Measurements from ENCODE around the gene ELP5. TPM values are rescaled to one million over a fixed set of nuclear protein-coding genes. Genes with fewer than 3 reads are reported as not detected.

ELP5 gene
- total RNA-seq, 1 donor from 2014 or later: 35.0 TPM

DNA sequence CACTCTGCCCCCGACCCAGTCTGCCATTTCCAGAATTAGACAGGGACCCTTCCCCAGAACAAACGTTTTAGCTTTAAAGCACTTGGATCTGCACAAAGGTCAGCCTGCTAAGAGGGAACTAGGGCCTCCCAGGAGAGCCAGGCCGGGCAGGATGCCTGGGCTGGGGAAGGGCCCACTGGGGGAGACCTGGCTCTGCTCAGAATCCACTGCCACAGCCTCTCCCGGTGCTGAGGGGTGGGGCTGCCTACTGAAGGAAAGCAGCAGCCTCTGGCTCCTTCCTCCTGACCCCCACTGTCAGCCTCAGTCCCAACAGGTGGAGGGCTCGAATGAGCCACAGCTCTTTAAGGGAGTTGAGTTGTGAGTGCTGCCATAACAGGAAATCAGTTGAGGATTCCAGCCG lies 40.7 kb downstream of the ELP5 start:
- intact Hi-C loops (cut with DNase I): no loop called here
- no peak for TF ChIP-seq CTCF (IDR thresholded peaks at IDR 0.05)
- no peak for DNase-seq
- Histone ChIP-seq H3K27me3 (peaks cover 41% of the 10 kb centered on the region), H3K4me3 (no peak overlapping the region), H3K36me3 (no peaks in the 10 kb centered on the region), H3K9me3 (no peaks in the 10 kb centered on the region), H3K27ac (no peak overlapping the region), H3K4me1 (peaks cover 20% of the 10 kb centered on the region)
- ATAC-seq: no peak

DNA sequence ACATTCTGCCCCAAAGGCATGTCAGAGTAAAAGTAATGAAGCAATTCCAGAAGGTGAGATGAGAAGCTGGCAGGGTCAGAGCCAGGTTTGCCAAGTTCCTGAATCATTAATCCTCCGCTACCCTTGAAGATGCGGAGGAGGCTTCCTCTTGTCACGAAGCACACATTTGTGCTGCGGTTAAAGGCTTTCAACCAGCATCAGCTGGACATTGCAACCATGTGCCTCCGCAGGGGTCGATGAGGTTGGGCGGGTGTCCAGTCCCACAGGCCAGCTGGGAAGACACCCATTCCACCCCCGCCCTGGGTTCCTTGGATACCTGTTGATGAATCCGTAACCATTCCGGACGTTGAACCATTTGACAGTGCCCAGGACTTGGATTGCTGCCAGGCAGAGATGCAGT lies 41.1 kb downstream of the ELP5 start:
- Histone ChIP-seq H3K27me3 (peaks cover 37% of the 10 kb centered on the region), H3K9me3 (no peaks in the 10 kb centered on the region), H3K4me3 (no peak overlapping the region), H3K36me3 (no peaks in the 10 kb centered on the region), H3K4me1 (peaks cover 20% of the 10 kb centered on the region), H3K27ac (no peak overlapping the region)
- intact Hi-C loops (cut with DNase I): no loop called here
- DNase-seq (no peak), ATAC-seq (no peak)
- TF ChIP-seq CTCF (IDR thresholded peaks at IDR 0.05): no peak

DNA sequence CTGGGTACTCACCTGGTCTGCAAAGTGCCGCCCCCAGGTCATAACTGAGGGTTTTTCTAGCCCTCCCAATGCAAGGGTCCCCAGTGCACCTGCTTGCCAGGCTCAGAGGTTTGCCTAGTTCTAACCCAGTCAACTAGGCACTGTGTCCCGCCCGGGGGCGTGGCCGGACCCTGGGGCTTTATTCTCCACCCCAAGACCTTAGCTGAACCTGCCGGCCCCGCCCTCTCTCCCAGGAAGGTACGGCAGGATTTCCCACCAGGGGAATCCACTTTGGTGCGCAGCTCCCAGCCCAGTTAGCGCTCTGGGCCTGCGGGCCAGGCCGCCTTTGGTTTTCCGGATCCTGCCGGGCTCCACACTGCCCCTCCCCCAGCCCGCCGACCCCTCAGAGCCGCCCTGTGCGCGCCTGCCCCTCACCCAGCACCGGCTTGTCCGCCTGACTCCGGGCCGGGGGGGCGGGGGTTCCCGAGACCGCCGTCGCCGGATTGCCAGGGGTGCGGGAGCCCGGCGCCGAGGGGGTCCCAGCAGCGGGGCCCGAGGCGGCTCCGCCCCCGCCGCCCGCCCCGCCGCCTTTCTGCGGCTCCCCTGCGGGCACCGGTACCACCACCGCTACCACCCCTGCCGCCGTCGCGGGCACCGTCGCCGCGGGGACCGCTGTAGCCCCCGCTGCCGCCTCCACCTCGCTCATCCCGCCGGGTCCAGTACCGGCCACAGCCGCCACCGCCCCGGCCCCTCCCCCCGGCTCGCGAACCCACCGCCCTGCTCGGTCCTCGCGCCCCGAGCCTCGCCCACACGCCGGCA lies 42.0 kb downstream of the ELP5 start:
- H3K4me1 ChIP-seq: peaks cover 20% of the 10 kb centered on the region
- H3K9me3 ChIP-seq: no peaks in the 10 kb centered on the region
- peak overlapping the region; percentile 29 for H3K4me3 ChIP-seq
- H3K27ac ChIP-seq: no peak overlapping the region
- no peak for TF ChIP-seq CTCF (IDR thresholded peaks at IDR 0.05)
- H3K36me3 ChIP-seq: no peaks in the 10 kb centered on the region
- ATAC-seq (peak; percentile 3), DNase-seq (peak; percentile 80)
- intact Hi-C loops (cut with DNase I): no loop called here
- peaks cover 37% of the 10 kb centered on the region for H3K27me3 ChIP-seq

DNA sequence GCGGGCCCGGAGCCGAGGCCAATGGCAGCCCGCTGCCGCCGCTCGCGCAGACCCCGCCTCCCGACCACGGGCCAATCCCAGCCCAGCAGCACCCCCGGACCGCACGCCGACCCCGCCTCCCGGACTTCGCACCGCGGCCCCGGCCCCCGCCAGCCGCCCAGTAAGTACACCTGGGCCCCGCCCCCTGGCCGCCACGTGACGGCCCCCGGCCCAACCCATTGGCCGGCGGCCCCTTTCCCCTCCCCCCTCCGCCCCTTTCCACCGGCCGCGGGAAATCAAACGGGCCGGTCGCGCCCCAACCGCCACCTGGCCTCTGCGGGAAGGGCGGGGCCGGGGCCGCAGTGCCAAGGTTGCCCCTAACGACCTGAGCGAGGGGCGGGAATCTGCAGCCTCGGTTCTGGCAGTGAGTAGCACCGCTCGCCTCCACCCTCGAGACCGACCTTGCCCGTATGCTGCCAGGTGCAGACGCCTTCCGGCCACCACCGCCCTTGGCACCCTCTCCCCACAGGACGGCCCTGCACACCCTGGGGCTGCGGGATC lies 42.7 kb downstream of the ELP5 start, which contains the start of gene YBX2:
TSS of gene YBX2 (minus strand) at position 26 of the 540 bp plus-strand sequence. CDS start 139 bp downstream, outside the sequence.
- H3K27me3 ChIP-seq: peaks cover 37% of the 10 kb centered on the region
- intact Hi-C loops (cut with DNase I): no loop called here
- peaks cover 20% of the 10 kb centered on the region for H3K4me1 ChIP-seq
- no peaks in the 10 kb centered on the region for H3K36me3 ChIP-seq
- DNase-seq (peak; percentile 80), ATAC-seq (peak; percentile 59)
- H3K9me3 ChIP-seq: no peaks in the 10 kb centered on the region
- H3K27ac ChIP-seq: no peak within 1 kb of the TSS
- H3K4me3 ChIP-seq: peak within 1 kb of the TSS; percentile 29
- TF ChIP-seq CTCF (IDR thresholded peaks at IDR 0.05): no peak

DNA sequence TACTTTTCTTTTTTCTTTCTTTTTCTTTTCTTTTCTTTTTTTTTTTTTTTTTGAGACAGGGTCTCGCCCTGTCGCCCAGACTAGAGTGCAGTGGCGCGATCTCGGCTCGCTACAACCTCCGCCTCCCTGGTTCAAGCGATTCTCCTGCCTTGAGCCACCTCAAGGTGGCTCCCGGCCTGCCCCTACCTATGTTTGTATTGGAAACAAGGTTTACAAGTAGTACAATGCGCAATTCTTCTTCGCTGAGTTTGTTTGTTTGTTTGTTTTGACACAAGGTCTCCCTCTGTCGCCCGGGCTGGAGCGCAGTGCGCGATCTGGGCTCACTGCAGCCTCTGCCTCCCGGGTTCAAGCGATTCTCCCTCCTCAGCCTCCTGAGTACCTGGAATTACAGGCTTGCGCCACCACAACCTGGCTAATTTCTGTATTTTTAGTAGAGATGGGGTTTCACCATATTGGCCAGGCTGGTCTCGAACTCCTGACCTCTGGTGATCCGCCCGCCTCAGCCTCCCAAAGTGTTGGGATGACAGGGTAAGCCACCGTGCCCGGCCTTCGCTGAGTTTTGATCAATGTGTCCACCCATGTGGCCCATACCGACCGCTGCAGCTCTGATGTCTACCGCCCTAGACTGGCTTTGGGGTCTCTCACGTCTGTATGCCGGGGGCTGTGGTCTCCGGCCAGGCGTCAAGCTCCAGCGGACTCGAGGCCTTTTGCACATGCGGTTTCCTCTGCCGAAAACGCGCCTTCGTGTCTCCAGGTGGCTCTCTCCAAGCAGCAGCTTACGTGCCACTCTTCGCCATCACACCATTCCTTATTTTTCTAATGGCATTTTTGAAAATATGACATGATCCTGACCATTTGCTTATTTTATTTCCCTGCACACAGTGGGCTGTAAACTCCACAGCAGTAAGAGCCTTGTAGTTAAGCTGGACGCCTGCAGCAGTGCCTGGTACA lies 43.5 kb downstream of the ELP5 start:
- H3K27ac ChIP-seq: no peak overlapping the region
- H3K36me3 ChIP-seq: no peaks in the 10 kb centered on the region
- no peak overlapping the region for H3K4me3 ChIP-seq
- DNase-seq (no peak), ATAC-seq (no peak)
- intact Hi-C loops (cut with DNase I): no loop called here
- H3K4me1 ChIP-seq: peaks cover 20% of the 10 kb centered on the region
- peaks cover 37% of the 10 kb centered on the region for H3K27me3 ChIP-seq
- no peaks in the 10 kb centered on the region for H3K9me3 ChIP-seq
- TF ChIP-seq CTCF (IDR thresholded peaks at IDR 0.05): no peak

All from upper lobe of right lung (tissue), 1 donor.